Memory B cell (primary cell): ENCODE results near the gene ADGRL1.
A peak's percentile ranks its signal among the peaks of the same experiment; 100 is the strongest.
"Not testable (repeated sequence)": the region's sequence is repeated elsewhere in the genome, so short reads cannot be mapped to it uniquely, and the experiment has no call there.

Experiments used
- ATAC-seq: fragments of 150-1000 bp; cut with Tn5 transposase; 2 replicates; pipeline ENCODE4 v1.10.0; 2021; ENCODE audit warnings: low read depth, mild to moderate bottlenecking, moderate library complexity
- DNase-seq, 2 donors: peaks; one replicate each; pipeline ENCODE4 v3.0.0; 2022; ENCODE audit warnings: low spot score in 2 of 2
- H3K27ac Mint-ChIP-seq: one replicate; pipeline ENCODE4 v1.8.0; 2022; ENCODE audit warnings: mild to moderate bottlenecking, moderate library complexity, mixed read lengths
- H3K27me3 Mint-ChIP-seq: one replicate; pipeline ENCODE4 v1.8.0; 2022; ENCODE audit warnings: mixed read lengths
- H3K36me3 Mint-ChIP-seq: one replicate; pipeline ENCODE4 v1.8.0; 2022; ENCODE audit warnings: mild to moderate bottlenecking, mixed read lengths
- H3K4me1 Mint-ChIP-seq: one replicate; pipeline ENCODE4 v1.8.0; 2022; ENCODE audit warnings: mixed read lengths
- H3K4me3 Mint-ChIP-seq: one replicate; pipeline ENCODE4 v1.8.0; 2022; ENCODE audit warnings: mild to moderate bottlenecking, moderate library complexity, mixed read lengths
- H3K9me3 Mint-ChIP-seq: one replicate; pipeline ENCODE4 v1.8.0; 2022; ENCODE audit warnings: mixed read lengths

Gene ADGRL1

GRCh38 chr19:14205452-14206287, at the start of gene ADGRL1:
ADGRL1 (minus strand) TSS chr19:14206169; CDS start chr19:14183602, 22,567 bp downstream.
- not testable (repeated sequence) for ATAC-seq, H3K9me3 Mint-ChIP-seq, DNase-seq, H3K36me3 Mint-ChIP-seq, H3K27ac Mint-ChIP-seq
- Mint-ChIP-seq H3K27me3 (peaks cover 38% of the 10 kb centered on the region), H3K4me3 (peak within 1 kb of the TSS; percentile 89), H3K4me1 (peaks cover 17% of the 10 kb centered on the region)

- DNase-seq, H3K4me1 Mint-ChIP-seq, H3K36me3 Mint-ChIP-seq, ATAC-seq, H3K27me3 Mint-ChIP-seq, H3K4me3 Mint-ChIP-seq, H3K27ac Mint-ChIP-seq, H3K9me3 Mint-ChIP-seq: not testable (repeated sequence)
Observed at GRCh38 chr19:14255316-14255715, 49.3 kb upstream of the ADGRL1 start.

- H3K9me3 Mint-ChIP-seq, H3K4me1 Mint-ChIP-seq, H3K27me3 Mint-ChIP-seq, DNase-seq, H3K27ac Mint-ChIP-seq, H3K4me3 Mint-ChIP-seq, H3K36me3 Mint-ChIP-seq: not testable (repeated sequence)
- peak; percentile 47 for ATAC-seq
Observed at GRCh38 chr19:14253822-14254599, 48.0 kb upstream of the ADGRL1 start.

- not testable (repeated sequence) for H3K27ac Mint-ChIP-seq, ATAC-seq, H3K9me3 Mint-ChIP-seq, H3K4me3 Mint-ChIP-seq, DNase-seq, H3K4me1 Mint-ChIP-seq, H3K36me3 Mint-ChIP-seq, H3K27me3 Mint-ChIP-seq
Observed at GRCh38 chr19:14252136-14252535, 46.2 kb upstream of the ADGRL1 start.

GRCh38 chr19:14250870-14251269, 44.9 kb upstream of the ADGRL1 start:
- ATAC-seq = no peak
- H3K9me3 Mint-ChIP-seq = no peaks in the 10 kb centered on the region
- H3K36me3 Mint-ChIP-seq = peaks cover 2% of the 10 kb centered on the region
- H3K4me3 Mint-ChIP-seq = no peak overlapping the region
- H3K27ac Mint-ChIP-seq = no peak overlapping the region
- peaks cover 6% of the 10 kb centered on the region for H3K27me3 Mint-ChIP-seq
- no peak for DNase-seq
- H3K4me1 Mint-ChIP-seq = peaks cover 9% of the 10 kb centered on the region

GRCh38 chr19:14250315-14250714, 44.3 kb upstream of the ADGRL1 start:
- H3K4me3 Mint-ChIP-seq = peak overlapping the region; percentile 31
- H3K4me1 Mint-ChIP-seq, H3K9me3 Mint-ChIP-seq, DNase-seq, H3K36me3 Mint-ChIP-seq, H3K27ac Mint-ChIP-seq, H3K27me3 Mint-ChIP-seq, ATAC-seq: not testable (repeated sequence)

GRCh38 chr19:14249891-14250290, 43.9 kb upstream of the ADGRL1 start:
- Mint-ChIP-seq H3K4me3 (peak overlapping the region; percentile 89), H3K27ac (peak overlapping the region; percentile 60)
- not testable (repeated sequence) for H3K36me3 Mint-ChIP-seq, H3K4me1 Mint-ChIP-seq, DNase-seq, H3K27me3 Mint-ChIP-seq, ATAC-seq, H3K9me3 Mint-ChIP-seq

GRCh38 chr19:14249012-14249754, 43.2 kb upstream of the ADGRL1 start:
- peak overlapping the region; percentile 60 for H3K27ac Mint-ChIP-seq
- ATAC-seq (peak; percentile 16), DNase-seq (peak in 1 of 2 donors; percentile 15)
- not testable (repeated sequence) for H3K27me3 Mint-ChIP-seq, H3K9me3 Mint-ChIP-seq, H3K4me1 Mint-ChIP-seq, H3K36me3 Mint-ChIP-seq
- H3K4me3 Mint-ChIP-seq = peak overlapping the region; percentile 89

- Mint-ChIP-seq H3K36me3 (peaks cover 2% of the 10 kb centered on the region), H3K4me1 (peaks cover 9% of the 10 kb centered on the region), H3K27me3 (peaks cover 6% of the 10 kb centered on the region), H3K9me3 (no peaks in the 10 kb centered on the region), H3K27ac (peak overlapping the region; percentile 60), H3K4me3 (peak overlapping the region; percentile 85)
- DNase-seq (peak in 1 of 2 donors; percentile 21), ATAC-seq (peak; percentile 63)
Observed at GRCh38 chr19:14248578-14249011, 42.6 kb upstream of the ADGRL1 start.

GRCh38 chr19:14247548-14248471, 41.8 kb upstream of the ADGRL1 start:
- H3K27ac Mint-ChIP-seq = not testable (repeated sequence)
- DNase-seq = peak in 1 of 2 donors; percentile 18
- peak; percentile 32 for ATAC-seq

GRCh38 chr19:14247205-14247547, 41.2 kb upstream of the ADGRL1 start:
- ATAC-seq, H3K4me1 Mint-ChIP-seq, H3K36me3 Mint-ChIP-seq, H3K27me3 Mint-ChIP-seq, H3K9me3 Mint-ChIP-seq, H3K27ac Mint-ChIP-seq, DNase-seq: not testable (repeated sequence)
- peak overlapping the region; percentile 85 for H3K4me3 Mint-ChIP-seq

More at GRCh38 chr19:14247548-14248471, 41.8 kb upstream of the ADGRL1 start:
- H3K27me3 Mint-ChIP-seq, H3K9me3 Mint-ChIP-seq, H3K36me3 Mint-ChIP-seq, H3K4me1 Mint-ChIP-seq: not testable (repeated sequence)
- H3K4me3 Mint-ChIP-seq = peak overlapping the region; percentile 85

- not testable (repeated sequence) for H3K4me1 Mint-ChIP-seq, H3K36me3 Mint-ChIP-seq, H3K27ac Mint-ChIP-seq, ATAC-seq, H3K27me3 Mint-ChIP-seq, H3K4me3 Mint-ChIP-seq, DNase-seq, H3K9me3 Mint-ChIP-seq
Observed at GRCh38 chr19:14244393-14244792, 38.4 kb upstream of the ADGRL1 start.

- H3K27ac Mint-ChIP-seq, DNase-seq, H3K4me1 Mint-ChIP-seq, H3K36me3 Mint-ChIP-seq, ATAC-seq, H3K9me3 Mint-ChIP-seq, H3K4me3 Mint-ChIP-seq, H3K27me3 Mint-ChIP-seq: not testable (repeated sequence)
Observed at GRCh38 chr19:14243718-14244117, 37.7 kb upstream of the ADGRL1 start.
